RWPE2 (cell line): ENCODE measurements around the gene MFAP5.
A peak's percentile ranks its signal among the peaks of the same experiment; 100 is the strongest.

Experiments used
- ATAC-seq: fragments of 200-7000 bp; cut with Tn5 transposase; 3 replicates; pipeline ENCODE4 v1.9.1; 2021; ENCODE audit warnings: low read depth
- DNase-seq: peaks from one replicate; pipeline ENCODE4 v3.0.0-alpha.2; 2020; ENCODE audit warnings: low spot score
- H3K27ac ChIP-seq: fragments of 450-650 bp; 2 replicates; pipeline ENCODE4 v1.5.1; 2017; ENCODE audit warnings: mild to moderate bottlenecking; ENCODE audit not compliant: poor library complexity, severe bottlenecking
- H3K27me3 ChIP-seq: fragments of 250-450 bp; sonication (Bioruptor Pico); 2 replicates; pipeline ENCODE4 v1.5.1; 2021; ENCODE audit warnings: mild to moderate bottlenecking, moderate library complexity; ENCODE audit not compliant: insufficient read depth, poor library complexity, severe bottlenecking
- H3K36me3 ChIP-seq: fragments of 250-450 bp; sonication (Bioruptor Pico); 2 replicates; pipeline ENCODE4 v1.5.1; 2020; ENCODE audit warnings: low read depth, mild to moderate bottlenecking, moderate library complexity
- H3K4me1 ChIP-seq: fragments of 250-450 bp; sonication (Bioruptor Pico); 2 replicates; pipeline ENCODE4 v1.5.1; 2021; ENCODE audit warnings: mild to moderate bottlenecking, moderate library complexity; ENCODE audit not compliant: insufficient read depth, poor library complexity, severe bottlenecking
- H3K4me3 ChIP-seq: fragments of 250-450 bp; sonication (Bioruptor Pico); 2 replicates; pipeline ENCODE4 v1.5.1; 2021; ENCODE audit warnings: mild to moderate bottlenecking, moderate library complexity; ENCODE audit not compliant: severe bottlenecking
- H3K9me3 ChIP-seq: fragments of 250-450 bp; sonication (Bioruptor Pico); 2 replicates; pipeline ENCODE4 v1.5.1; 2021; ENCODE audit warnings: mild to moderate bottlenecking, moderate library complexity; ENCODE audit not compliant: severe bottlenecking
- CTCF ChIP-seq: fragments of 450-650 bp; IDR thresholded peaks from one replicate; pipeline ENCODE4 v1.5.1; 2017; ENCODE audit warnings: mild to moderate bottlenecking, moderate library complexity; ENCODE audit not compliant: poor library complexity, severe bottlenecking

The MFAP5 gene

GRCh38 chr12:8696442-8697090 is 33.9 kb upstream of the MFAP5 start:
- Histone ChIP-seq H3K4me3 (peak overlapping the region; percentile 62), H3K27ac (peak overlapping the region; percentile 71), H3K9me3 (no peaks in the 10 kb centered on the region), H3K27me3 (no peaks in the 10 kb centered on the region), H3K4me1 (peaks cover 12% of the 10 kb centered on the region), H3K36me3 (no peaks in the 10 kb centered on the region)
- TF ChIP-seq CTCF, result no peak
- DNase-seq (no peak), ATAC-seq (no peak)

- Histone ChIP-seq H3K9me3 (no peaks in the 10 kb centered on the region), H3K4me1 (peaks cover 12% of the 10 kb centered on the region), H3K36me3 (no peaks in the 10 kb centered on the region), H3K27ac (no peak overlapping the region), H3K27me3 (no peaks in the 10 kb centered on the region), H3K4me3 (no peak overlapping the region)
- DNase-seq (no peak), ATAC-seq (no peak)
- TF ChIP-seq CTCF, result no peak
Observed at GRCh38 chr12:8695116-8695515, 32.5 kb upstream of the MFAP5 start.

GRCh38 chr12:8692573-8692972 is 29.9 kb upstream of the MFAP5 start:
- H3K27me3 ChIP-seq, result no peaks in the 10 kb centered on the region
- H3K36me3 ChIP-seq, result no peaks in the 10 kb centered on the region
- ATAC-seq, result no peak
- no peaks in the 10 kb centered on the region for H3K9me3 ChIP-seq
- H3K4me3 ChIP-seq, result no peak overlapping the region
- TF ChIP-seq CTCF, result no peak
- peaks cover 10% of the 10 kb centered on the region for H3K4me1 ChIP-seq
- no peak for DNase-seq
- no peak overlapping the region for H3K27ac ChIP-seq

GRCh38 chr12:8689681-8690080 is 27.1 kb upstream of the MFAP5 start:
- Histone ChIP-seq H3K4me3 (no peak overlapping the region), H3K4me1 (peaks cover 16% of the 10 kb centered on the region), H3K9me3 (no peaks in the 10 kb centered on the region), H3K27ac (no peak overlapping the region), H3K27me3 (no peaks in the 10 kb centered on the region), H3K36me3 (no peaks in the 10 kb centered on the region)
- no peak for DNase-seq
- no peak for TF ChIP-seq CTCF
- no peak for ATAC-seq

GRCh38 chr12:8687846-8688601 is 25.4 kb upstream of the MFAP5 start:
- no peak for DNase-seq
- no peaks in the 10 kb centered on the region for H3K9me3 ChIP-seq
- TF ChIP-seq CTCF, result no peak
- peaks cover 16% of the 10 kb centered on the region for H3K4me1 ChIP-seq
- peak; percentile 91 for ATAC-seq
- peak overlapping the region; percentile 23 for H3K27ac ChIP-seq
- H3K27me3 ChIP-seq, result no peaks in the 10 kb centered on the region
- H3K4me3 ChIP-seq, result no peak overlapping the region
- H3K36me3 ChIP-seq, result no peaks in the 10 kb centered on the region
